Right lobe of liver (tissue), 6 donors: ENCODE measurements around the gene LSM10. TPM values are rescaled to one million over a fixed set of nuclear protein-coding genes. Genes with fewer than 3 reads are reported as not detected.

Experiments used
- ATAC-seq, 4 donors: fragments of 200-7000 bp; cut with Tn5 transposase; one replicate each; pipeline ENCODE4 v1.9.1; 2020; ENCODE audit warnings: mild to moderate bottlenecking in 4 of 4, moderate library complexity in 4 of 4
- DNase-seq, 3 donors: peaks; one replicate each; pipeline ENCODE4 v3.0.0-alpha.2; 2020
- H3K27ac ChIP-seq, 3 donors: fragments of 200-600 bp; one replicate each; pipeline ENCODE4 v1.8.0; 2022
- H3K27me3 ChIP-seq, 2 donors: fragments of 200-600 bp; one replicate each; pipeline ENCODE4 v1.8.0; 2022
- H3K36me3 ChIP-seq, 4 donors: fragments of 200-600 bp; sonication (generic) in 1 of 4; one replicate each; pipeline versions ENCODE4 v1.5.1 to v1.8.0; 2017 to 2022; ENCODE audit warnings: control low read depth in 1 of 4
- H3K4me1 ChIP-seq, 4 donors: fragments of 200-600 bp; sonication (generic) in 1 of 4; one replicate each; pipeline versions ENCODE4 v1.5.1 to v1.8.0; 2017 to 2022; ENCODE audit warnings: control low read depth in 1 of 4
- H3K4me3 ChIP-seq, 3 donors: fragments of 200-600 bp; one replicate each; pipeline ENCODE4 v1.8.0; 2022
- H3K9me3 ChIP-seq, 4 donors: fragments of 200-600 bp; sonication (generic) in 1 of 4; one replicate each; pipeline versions ENCODE4 v1.5.1 to v1.8.0; 2017 to 2022; ENCODE audit warnings: control low read depth in 1 of 4
- CTCF ChIP-seq, 4 donors: fragments of 200-600 bp in 3 of 4; fragments of 450-650 bp in 1 of 4; IDR thresholded peaks; one replicate each; pipeline versions ENCODE4 v1.5.1 to v1.8.0; 2016 to 2022; ENCODE audit warnings: antibody characterized with exemption in 4 of 4, mild to moderate bottlenecking in 2 of 4
- POLR2A ChIP-seq: fragments of 450-650 bp; IDR thresholded peaks from one replicate; pipeline ENCODE4 v1.6.1; 2017; ENCODE audit warnings: antibody characterized with exemption, mild to moderate bottlenecking
- WGBS: methylation state at CpG from one replicate; pipeline ENCODE4 v1.1.6; 2018; ENCODE audit warnings: low coverage, low lambda C conversion rate; ENCODE audit not compliant: insufficient coverage; ENCODE audit errors: missing lambda C conversion rate; 5-methylcytosine and 5-hydroxymethylcytosine counted together
- intact Hi-C, 2 donors: fragments of 100-400 bp; cut with DNase I; formaldehyde crosslinking; loops; one replicate each; pipeline versions ENCODE4 v1.11.2 to v1.14.1; 2022
- total RNA-seq, 6 experiments: library from RNA; depleted of rRNA in 2 of 6; stranded (reverse); fragments of >200 nt in 2 of 6; fragmentation: NEBNext Ultra II Directional in 3 of 6; extraction: Animal tissue kit (Norgen Biotek cat#: 25700) in 3 of 6; gene quantifications; one replicate each; pipeline versions ENCODE4 v1.1.0 to v1.2.4, GENCODE V29; 2016 to 2023
- donor health status: DM: no; HTN: yes; CAD: no.
- donor health status: DM: no; HTN: no; CAD: no.
- donor health status: DM: no; HTN: no; CAD: no.
- donor health status: DM: no; HTN: yes; CAD: no.
- donor health status: DM: no; HTN: yes; CAD: no.

Gene LSM10
- total RNA-seq, 6 experiments from 2014 or later, result 15.2 to 42.0 (median 22.3) TPM

- 64% methylated on average over 4 of the region's 13 CpGs for WGBS
- Histone ChIP-seq H3K9me3 (no peaks in the 10 kb centered on the region), H3K27me3 (no peaks in the 10 kb centered on the region), H3K4me3 (no peak overlapping the region), H3K27ac (peak overlapping the region in 1 of 3 donors; percentile 29), H3K4me1 (no peaks in the 10 kb centered on the region), H3K36me3 (peaks cover 0 to 75% (median 28%) of the 10 kb centered on the region in 4 donors)
- intact Hi-C loops, result no loop called here
- ATAC-seq (peak; percentile 9 to 43 (median 29)), DNase-seq (no peak)
- TF ChIP-seq POLR2A (no peak), CTCF (IDR thresholded peaks at IDR 0.05) (no peak)
Measured at GRCh38 chr1:36350659-36351226, 47.0 kb downstream of the LSM10 start.

DNA sequence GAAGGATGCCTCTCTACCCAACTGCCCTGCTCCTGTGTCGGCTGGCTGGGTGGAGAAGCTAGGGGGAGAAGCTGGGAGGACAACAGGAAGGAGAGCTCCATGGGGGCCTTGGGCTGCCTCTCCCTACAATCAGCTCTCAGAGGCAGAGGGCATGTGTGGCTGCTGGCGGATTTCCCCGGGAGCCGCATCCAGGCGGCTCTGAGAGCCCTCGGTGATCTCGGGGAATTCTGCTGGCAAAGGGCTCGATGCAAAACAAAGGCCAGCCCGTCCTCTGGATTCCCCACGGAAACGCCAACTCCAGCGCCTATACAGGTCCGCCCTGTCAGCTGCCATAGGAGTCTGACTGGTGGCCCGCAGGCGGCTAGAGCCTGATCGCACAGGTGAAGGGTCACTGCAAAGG, 47.9 kb downstream of the LSM10 start:
- ATAC-seq, result no peak
- H3K4me3 ChIP-seq, result no peak overlapping the region
- intact Hi-C loops, result loop anchor here in 1 of 2 donors (10.0 kb wide), 1 partner anchor 75 kb away; no protein-coding TSS in a partner anchor
- TF ChIP-seq CTCF (IDR thresholded peaks at IDR 0.05), result no peak
- no peak for TF ChIP-seq POLR2A
- DNase-seq, result no peak
- no peaks in the 10 kb centered on the region for H3K27me3 ChIP-seq
- peak overlapping the region in 1 of 3 donors; percentile 29 for H3K27ac ChIP-seq
- no peaks in the 10 kb centered on the region for H3K4me1 ChIP-seq
- H3K9me3 ChIP-seq, result no peaks in the 10 kb centered on the region
- 71% methylated on average over 1 of the region's 16 CpGs for WGBS
- H3K36me3 ChIP-seq, result peaks cover 0 to 75% (median 22%) of the 10 kb centered on the region in 4 donors

- Histone ChIP-seq H3K4me1 (no peaks in the 10 kb centered on the region), H3K36me3 (peaks cover 0 to 70% (median 18%) of the 10 kb centered on the region in 4 donors), H3K27ac (no peak overlapping the region), H3K27me3 (no peaks in the 10 kb centered on the region), H3K4me3 (no peak overlapping the region), H3K9me3 (no peaks in the 10 kb centered on the region)
- no peak for DNase-seq
- TF ChIP-seq CTCF (IDR thresholded peaks at IDR 0.05), result no peak
- TF ChIP-seq POLR2A, result no peak
- intact Hi-C loops, result loop anchor here in 1 of 2 donors (10.0 kb wide), 1 partner anchor 76 kb away; no protein-coding TSS in a partner anchor
- 50% methylated on average over 4 of the region's 7 CpGs for whole genome bisulfite sequencing
- ATAC-seq, result peak in 1 of 4 donors; percentile 19
Measured at GRCh38 chr1:36349241-36349671, 48.5 kb downstream of the LSM10 start.

GRCh38 chr1:36346741-36347370, 50.9 kb downstream of the LSM10 start:
- Histone ChIP-seq H3K9me3 (no peaks in the 10 kb centered on the region), H3K4me3 (no peak overlapping the region), H3K4me1 (no peaks in the 10 kb centered on the region), H3K27me3 (no peaks in the 10 kb centered on the region), H3K36me3 (peaks cover 0 to 59% (median 13%) of the 10 kb centered on the region in 4 donors), H3K27ac (no peak overlapping the region)
- DNase-seq, result no peak
- no peak for ATAC-seq
- no peak for TF ChIP-seq CTCF (IDR thresholded peaks at IDR 0.05)
- no peak for TF ChIP-seq POLR2A
- 100% methylated on average over 4 of the region's 8 CpGs for WGBS
- intact Hi-C loops, result loop anchor here in 1 of 2 donors (10.0 kb wide), 1 partner anchor 78 kb away; no protein-coding TSS in a partner anchor
